HuH-7.5 (cell line): Measurements from ENCODE around the gene CREBBP.

ENCODE experiments used
- DNase-seq: peaks from one replicate; pipeline ENCODE4 v3.0.0; 2011; ENCODE audit warnings: low spot score

Gene CREBBP

DNA sequence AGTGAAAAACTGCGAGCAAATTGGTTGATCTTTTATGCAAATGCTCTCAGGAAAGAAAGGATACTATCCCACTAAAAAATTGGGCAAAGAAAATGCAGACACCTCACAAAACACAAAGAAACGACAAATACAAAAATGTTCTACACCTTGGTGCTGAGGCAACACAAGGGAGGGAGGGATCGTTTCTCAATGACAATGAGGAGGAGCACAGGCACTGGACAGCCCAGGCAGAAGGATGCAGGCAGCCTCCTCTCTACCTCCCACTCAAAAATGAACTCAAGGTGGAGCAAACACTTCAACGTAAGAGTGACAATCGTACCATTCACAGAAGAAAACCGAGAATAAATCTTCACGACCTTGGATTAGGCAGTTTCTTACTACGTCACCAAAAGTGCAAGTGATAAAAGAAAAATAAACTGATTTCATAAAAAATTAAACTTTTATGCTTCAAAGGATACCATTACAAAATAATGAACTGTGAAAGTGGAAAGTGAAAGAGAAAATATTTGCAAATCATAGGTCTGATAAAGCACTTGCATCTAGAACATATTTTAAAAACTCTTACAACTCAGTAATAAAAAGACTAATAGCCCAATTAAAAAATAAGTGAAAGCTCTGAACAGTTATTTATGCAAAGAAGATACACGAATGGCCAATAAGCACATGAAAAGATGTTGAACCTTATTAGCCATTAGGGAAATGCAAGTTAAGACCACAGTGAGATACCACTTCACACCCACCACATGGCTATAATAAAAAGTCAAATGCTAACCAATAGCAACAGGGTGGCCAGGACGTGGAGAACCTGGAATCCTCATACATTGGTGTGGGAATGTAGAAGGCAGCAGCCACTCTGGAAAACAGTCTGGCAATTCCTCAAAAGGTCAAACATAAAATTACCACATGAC, 82.4 kb downstream of the CREBBP start:
- DNase-seq: no peak

DNA sequence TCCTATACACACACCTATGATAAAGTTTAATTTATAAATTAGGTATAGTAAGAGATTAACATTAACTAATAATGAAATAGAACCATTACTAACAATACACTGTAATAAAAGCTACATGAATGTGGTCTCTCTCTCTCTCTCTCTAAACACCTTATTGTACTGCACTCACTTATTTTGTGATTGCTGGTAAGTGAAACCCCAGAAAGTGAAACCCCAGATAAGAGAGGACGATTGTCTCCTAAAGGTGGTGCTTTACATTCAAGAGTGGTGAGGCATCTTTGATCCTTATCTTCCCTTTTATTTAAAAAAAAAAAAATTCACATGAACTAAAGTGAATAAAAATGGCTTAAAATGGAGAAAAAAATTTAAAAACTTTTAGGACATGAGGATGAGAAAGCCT, 83.0 kb downstream of the CREBBP start:
- no peak for DNase-seq

DNA sequence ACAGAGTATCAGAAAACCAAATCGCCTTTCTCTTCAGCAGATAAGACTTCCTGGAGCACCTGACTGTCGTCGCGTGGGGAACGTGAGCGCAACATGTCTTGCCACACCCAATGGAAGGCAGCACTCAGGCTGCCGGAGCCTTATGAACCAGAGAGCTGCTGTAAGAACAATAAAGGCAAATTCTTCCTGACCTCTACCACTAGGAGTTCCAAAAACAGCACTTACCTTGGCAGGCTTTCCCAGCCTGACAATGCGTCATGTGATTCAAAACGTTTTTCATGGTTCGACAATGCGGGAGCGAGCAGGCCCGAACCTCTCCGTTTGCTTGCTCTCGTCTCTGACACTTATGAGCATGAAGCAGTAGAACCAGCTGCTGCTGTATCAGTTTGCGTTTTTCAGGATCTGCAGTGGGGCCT, 87.3 kb downstream of the CREBBP start:
- no peak for DNase-seq

- DNase-seq: no peak
Measured at GRCh38 chr16:3792472-3793012, 88.0 kb downstream of the CREBBP start.

DNA sequence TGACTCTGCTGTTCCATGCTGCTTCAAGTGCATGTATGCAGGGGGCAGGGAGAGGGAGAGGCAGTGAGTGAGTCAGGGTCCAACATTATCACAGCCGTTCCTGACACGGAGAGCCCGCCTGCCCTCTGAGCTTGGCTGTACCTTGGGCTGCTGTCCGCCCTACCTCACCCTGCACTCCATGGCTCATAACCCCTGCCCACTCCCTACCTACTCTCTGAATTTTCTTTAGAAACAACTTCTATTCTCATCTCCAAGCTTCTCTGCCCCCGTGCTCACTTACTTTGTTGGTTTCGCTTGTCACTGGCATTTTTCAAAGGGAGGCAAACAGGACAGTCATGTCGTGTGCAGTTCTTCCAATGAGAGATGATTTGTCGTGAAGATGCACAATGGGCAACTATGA, 88.8 kb downstream of the CREBBP start:
- no peak for DNase-seq

GRCh38 chr16:3789375-3790099, 91.0 kb downstream of the CREBBP start:
- no peak for DNase-seq

GRCh38 chr16:3788711-3789374, 91.7 kb downstream of the CREBBP start:
- no peak for DNase-seq

- no peak for DNase-seq
Measured at GRCh38 chr16:3787924-3788661, 92.4 kb downstream of the CREBBP start.

GRCh38 chr16:3785413-3785812, 95.1 kb downstream of the CREBBP start:
- DNase-seq: no peak

- no peak for DNase-seq
Measured at GRCh38 chr16:3783516-3783915, 97.0 kb downstream of the CREBBP start.

- no peak for DNase-seq
Measured at GRCh38 chr16:3782566-3782965, 97.9 kb downstream of the CREBBP start.

DNA sequence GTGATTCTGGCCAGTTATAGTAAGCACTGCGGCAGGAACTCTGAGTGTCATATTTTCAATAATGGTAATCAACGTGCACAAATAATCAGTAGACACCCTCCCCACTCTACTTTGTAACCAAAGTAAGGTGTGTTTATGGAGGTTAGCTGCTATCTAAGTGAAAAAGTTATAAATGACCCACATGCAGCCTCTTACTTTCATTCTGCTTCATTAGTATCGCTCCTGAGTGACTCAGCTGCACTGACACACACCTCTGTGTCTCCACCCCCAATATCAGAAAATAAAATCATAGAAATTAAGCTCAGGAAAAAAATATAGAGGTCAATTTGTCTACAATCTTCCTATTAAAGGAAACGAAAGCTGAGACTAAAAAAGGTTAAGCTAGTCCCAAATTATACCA, 99.1 kb downstream of the CREBBP start:
- DNase-seq: no peak

- DNase-seq: no peak
Measured at GRCh38 chr16:3780570-3780969, 99.9 kb downstream of the CREBBP start.

- DNase-seq: no peak
Measured at GRCh38 chr16:3776316-3776715, 104.2 kb downstream of the CREBBP start.

GRCh38 chr16:3774819-3775218, 105.7 kb downstream of the CREBBP start:
- no peak for DNase-seq

DNA sequence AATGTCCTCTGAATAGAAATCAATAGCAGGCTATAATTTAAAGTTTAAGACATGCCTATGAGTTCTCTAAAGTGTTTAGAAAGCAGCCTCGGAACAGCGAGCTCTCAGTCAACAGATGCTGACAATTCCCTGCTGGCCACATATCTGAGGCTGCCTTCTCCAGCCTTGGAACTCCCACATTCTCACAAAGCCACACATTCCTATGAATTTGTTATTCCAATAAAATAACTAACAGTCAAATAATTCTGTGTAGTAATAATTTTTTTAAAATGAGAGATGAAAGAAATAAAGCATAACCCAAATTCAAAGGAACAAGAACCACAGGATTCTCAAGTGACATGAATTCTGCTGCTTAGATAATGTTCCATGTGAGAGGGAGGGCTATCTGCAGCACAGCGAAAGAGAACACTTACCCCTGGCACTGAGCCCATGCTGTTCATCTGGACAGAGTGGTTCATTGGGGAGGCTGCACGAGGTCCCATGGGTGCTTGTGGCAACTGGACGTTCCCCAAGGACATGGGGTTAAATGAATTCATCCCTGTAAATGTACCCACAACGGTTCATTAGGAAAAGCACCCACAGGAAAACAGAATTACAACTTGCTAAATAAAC, 106.3 kb downstream of the CREBBP start:
- no peak for DNase-seq

- DNase-seq: no peak
Measured at GRCh38 chr16:3773663-3774062, 106.8 kb downstream of the CREBBP start.

- DNase-seq: no peak
Measured at GRCh38 chr16:3771513-3771912, 109.0 kb downstream of the CREBBP start.

DNA sequence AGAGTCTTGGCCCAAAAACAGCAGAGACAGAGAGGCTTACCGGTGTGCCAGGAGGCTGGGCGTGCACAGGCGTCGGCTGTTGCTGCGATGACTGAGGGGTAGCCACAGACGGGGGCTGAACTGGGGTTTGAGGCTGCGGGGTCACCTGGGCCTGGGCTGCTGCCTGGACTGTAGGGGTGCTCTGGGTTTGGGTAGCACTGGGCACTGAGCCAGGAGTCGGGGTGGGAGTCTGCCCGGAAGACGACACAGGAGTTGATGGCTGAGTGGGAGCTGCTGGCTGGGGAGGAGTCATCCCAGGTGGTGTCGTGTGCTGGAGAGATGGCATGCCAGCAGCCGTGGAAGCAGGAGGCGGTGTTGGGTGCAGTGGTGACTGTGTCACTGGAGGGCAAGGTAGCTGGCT, 110.0 kb downstream of the CREBBP start:
- DNase-seq: no peak

DNA sequence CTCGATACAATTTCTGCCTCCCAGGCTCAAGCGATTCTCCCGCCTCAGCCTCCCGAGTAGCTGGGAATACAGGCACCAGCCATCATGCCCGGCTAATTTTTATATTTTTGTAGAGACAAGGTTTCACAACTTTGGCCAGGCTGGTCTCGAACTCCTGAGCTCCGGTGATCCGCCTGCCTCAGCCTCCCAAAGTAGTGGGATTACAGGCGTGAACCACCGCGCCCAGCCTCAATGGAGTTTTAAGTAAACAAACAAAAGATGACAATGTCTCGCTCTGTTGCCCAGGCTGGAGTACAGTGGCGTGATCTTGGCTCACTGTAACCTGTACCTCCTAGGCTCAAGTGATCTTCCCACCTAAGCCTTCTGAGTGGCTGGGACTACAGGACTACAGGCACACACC, 110.6 kb downstream of the CREBBP start:
- DNase-seq: no peak

DNA sequence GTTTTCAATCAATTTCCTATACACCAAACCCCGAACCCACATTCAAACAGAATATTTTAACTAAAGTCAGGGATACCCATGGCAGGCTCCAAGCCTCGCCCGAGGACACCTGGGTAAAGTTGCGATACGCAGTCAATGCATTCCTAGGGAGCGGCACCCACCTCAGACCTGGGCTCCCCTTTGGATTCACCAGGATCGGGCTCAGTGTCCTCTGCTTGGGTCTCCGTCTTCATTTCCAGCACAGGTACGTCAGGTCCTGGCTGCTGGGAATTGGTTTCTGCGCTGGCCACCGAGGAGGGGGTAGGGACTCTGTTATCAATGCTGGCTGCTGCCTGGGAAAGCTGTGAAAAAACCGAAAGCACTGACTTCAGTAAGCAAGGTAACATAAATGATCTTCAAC, 111.5 kb downstream of the CREBBP start:
- no peak for DNase-seq
